NCI-H1930 (cell line): ENCODE measurements around the gene MRO.
"Not testable (repeated sequence)": the region's sequence is repeated elsewhere in the genome, so short reads cannot be mapped to it uniquely, and the experiment has no call there.

Experiments used
- DNase-seq, 2 experiments: peaks; one replicate each; lab custom pipeline; 2025; lab: John Stamatoyannopoulos, UW

Gene MRO

DNA sequence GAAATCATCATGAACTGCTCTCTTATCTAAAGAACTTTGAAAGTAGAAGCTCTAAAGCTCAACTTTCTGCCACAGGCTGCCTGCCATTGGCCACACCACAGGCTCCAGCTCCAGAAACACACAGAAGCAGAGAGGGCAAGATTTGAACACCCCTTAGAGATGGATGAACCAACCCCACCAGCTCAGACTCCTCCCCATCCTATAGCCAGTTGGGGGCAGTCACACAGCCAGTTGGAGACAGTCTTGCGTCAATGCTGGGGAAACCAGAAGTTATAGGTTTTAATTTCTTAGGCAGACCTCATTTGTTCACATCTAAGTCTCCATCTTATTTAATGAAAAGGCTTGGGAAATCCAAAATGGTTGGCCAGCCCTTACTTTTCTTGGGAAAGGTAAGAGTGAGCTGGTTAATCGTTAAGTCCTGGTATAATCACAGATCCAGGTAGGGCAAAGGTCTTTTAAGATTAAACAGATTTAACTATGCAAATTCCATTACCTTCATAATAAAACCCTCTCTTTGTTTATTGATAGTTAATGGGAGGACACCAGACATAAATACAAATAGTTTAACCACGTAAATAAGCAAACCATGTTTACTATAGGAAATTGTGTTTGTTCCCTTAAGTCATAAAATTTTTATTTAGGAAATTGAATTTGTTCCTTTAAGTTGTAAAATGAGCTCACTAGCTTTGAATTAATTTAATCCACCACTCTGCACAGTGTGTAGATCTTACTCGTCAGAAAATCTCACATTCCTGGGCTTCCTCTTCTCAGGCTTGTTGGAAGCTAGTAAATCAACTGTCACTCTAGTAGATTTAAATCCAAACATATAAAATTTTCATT, 28.0 kb downstream of the MRO start:
- DNase-seq = no peak

DNA sequence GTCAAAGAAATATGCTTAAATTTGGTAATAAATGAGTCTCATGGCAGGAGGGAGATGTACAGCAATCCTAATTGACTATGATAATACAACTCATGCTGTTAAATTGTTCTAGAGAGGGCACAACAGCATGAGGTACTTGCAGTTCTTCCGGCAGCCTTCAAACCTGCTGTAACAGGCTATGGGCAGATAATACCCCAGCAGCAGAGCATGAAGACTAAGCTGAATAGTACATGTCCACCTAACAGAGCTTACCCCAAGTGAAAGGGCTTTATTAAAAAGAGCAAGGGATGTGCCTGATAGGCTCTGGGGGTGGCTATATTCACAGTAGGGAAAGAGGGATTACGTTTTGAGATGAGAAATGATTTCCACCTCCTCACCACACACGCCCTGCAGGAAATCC, 28.9 kb downstream of the MRO start:
- no peak for DNase-seq

DNA sequence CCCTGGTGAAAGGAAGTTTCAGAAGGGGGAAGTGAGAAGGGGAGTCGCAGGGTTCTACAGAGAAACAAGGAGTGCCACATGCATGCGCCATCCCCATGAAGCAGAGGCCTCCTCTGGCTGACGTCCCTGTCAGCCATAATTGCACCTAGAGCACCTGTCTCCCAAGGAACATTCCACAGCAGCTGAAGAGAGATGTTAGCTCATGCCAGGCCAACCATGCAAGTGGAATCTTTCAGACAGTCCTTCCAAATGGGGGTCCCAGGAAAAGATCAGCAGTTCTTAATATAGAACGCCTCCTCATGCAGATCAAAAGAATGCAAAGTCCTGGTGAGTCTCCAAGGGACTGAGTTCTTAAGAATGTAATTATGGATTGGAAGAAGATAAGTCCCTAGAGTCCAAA, 29.6 kb downstream of the MRO start:
- no peak for DNase-seq

DNA sequence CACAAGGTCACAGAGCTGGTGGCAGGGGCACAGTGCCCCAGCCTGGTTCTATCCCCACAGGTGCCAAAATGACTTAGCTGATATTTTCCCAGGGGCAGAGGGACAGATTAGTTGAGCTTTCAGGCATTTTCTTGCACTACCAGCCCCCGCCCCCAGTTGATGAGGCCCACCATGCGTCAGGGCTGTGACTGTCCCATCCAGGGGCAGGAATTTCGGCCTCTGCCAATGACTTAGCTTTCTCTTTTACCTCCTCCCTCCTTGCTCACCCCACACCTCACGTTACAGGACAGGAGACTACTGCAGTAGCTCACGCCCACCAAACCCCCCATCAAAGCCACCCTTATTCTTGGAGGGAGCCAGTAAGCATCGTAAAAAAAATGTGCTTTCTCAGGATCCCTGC, 31.5 kb downstream of the MRO start:
- no peak for DNase-seq

DNA sequence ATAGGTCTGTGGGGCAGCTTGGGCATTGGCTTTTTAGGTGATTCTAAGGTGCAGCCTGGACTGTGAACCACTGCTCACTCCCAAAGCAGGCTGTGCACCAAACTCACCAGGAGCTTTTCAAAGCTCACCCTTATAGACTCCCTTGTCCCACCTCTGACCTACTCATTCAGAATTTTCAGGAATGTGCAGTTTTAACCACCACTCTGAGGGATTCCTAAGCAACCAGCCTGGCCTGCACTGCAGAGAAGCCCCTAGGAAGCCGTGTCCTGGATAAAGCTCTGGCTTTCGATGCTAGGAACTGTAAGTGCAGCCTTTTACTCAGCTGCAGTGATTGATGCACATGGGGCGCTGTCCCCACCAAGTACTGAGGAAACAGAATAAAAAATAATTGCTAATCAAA, 33.0 kb downstream of the MRO start:
- DNase-seq = no peak

DNA sequence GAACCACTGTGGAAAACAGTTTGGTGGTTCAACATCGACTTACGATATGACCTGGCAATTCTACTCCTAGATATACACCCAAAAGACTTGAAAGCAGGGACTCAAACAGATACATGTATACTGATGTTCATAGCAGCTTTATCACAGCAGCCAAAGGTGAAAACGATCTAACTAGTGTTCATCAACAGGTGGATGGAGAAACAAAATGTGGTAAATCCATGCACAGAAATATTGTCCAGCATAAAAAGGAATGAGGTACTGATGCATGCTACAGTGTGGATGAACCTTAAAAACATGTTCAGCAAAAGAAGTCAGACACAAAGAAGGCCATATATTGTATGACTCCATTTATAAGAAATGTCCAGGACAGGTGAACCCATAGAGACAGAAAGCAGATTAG, 36.3 kb downstream of the MRO start:
- DNase-seq = no peak

DNA sequence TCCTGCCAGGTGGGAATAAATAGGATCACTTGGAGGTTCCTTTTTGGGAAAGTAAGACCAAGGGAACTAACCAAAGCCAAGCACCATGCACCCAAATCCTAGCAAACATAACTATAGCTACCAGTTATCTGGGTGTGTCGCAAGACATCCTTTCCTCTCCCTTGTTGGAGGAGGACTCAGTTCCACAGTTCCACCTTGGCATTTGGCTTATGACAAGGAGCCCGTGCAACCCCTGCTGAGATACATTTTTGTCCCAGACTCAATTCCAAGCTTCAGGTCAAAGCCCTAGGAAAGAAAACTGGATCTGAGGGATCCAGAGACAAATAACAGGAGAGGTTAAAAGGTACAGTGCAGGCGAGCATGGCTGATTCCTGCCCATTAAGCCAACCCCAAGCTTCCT, 40.8 kb downstream of the MRO start:
- DNase-seq = not testable (repeated sequence)

DNA sequence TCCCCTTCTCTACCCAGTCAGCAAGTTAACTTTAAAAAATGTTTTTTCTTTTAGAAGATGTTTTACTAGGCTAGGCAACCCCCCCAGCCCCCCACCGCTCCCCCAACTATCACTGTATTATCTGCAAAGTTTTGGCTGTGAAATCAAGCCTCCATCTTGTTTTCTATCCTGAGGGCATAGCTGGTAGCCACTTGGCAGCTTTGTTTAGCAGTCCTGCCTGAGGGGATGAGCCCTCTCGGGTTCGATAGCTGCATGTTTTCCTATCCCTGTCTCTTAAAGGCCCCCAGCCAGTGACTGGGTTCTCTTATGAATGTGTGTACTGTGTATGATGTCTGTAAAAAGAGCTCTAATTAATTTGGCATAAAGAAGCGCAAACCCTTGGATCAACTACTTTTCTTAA, 43.4 kb downstream of the MRO start:
- DNase-seq = no peak

DNA sequence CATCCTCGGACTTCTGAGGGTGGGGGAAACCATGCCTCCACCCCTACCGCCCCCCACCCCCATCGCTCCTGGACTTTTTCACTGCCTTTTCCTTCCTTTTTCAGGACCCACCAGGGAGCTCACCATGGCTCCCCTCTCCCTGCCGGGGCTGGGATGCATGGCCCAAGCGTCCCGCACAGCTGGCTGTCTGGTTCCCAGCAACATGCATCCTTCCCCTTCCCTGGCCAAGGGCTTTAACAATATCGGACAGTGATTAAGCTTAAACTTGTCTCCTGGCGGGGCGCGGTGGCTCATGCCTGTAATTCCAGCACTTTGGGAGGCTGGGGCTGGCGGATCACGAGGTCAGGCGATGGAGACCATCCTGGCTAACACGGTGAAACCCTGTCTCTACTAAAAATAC, 44.1 kb downstream of the MRO start:
- no peak for DNase-seq

DNA sequence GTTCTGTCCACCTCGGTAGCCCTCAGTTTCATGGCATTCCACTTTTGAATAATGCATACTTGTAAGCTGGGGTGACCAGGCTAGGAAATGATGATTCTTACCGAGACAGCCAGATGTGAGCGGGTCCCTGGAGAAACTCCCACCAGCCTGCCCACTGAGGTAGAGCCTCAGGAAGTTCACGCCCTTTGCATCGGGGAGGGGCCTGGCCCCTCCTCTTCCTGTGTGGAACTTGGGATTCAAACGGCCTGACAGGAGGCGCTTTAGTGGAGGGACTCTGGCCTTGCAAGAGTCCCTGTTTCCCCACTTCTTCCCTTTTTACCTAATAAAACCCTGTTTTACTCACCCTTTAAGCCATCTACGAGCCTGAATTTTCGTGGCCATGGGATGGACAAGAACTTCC, 44.6 kb downstream of the MRO start:
- no peak for DNase-seq

DNA sequence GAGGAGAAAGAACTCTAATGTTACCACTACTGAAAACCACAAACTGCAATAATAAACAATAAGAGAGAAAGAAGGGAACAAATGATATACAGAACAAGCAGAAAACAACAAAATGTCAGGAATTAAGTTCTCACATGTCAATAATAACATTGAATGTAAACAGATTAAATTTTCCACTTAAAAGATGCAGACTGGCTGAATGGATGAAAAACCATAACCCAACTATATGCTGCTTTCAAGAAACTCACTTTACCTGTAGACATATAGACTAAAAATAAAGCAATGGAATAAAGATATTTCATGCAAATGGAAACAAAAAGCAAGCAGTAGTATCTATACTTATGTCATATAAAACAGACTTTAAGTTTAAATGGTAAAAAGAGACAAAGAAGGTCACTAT, 50.4 kb downstream of the MRO start:
- no peak for DNase-seq

DNA sequence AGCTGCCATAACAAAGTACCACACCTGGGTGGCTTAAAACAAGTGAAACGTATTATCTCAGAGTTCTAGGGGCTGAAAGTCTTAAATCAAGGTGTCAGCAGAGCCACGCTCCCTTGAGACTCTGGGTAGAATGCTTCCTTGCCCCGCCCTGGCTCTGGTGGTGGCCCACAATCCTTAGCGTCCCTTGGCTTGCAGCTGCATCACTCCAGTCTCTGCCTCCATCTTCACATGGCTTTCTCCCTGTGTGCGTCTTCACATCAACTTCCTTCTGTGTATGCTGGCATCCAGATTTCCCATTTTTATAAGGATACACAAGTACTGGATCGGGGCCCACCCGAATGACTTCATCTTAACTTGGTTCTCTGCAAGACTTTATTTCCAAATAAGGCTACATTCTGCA, 62.5 kb downstream of the MRO start:
- DNase-seq = no peak

DNA sequence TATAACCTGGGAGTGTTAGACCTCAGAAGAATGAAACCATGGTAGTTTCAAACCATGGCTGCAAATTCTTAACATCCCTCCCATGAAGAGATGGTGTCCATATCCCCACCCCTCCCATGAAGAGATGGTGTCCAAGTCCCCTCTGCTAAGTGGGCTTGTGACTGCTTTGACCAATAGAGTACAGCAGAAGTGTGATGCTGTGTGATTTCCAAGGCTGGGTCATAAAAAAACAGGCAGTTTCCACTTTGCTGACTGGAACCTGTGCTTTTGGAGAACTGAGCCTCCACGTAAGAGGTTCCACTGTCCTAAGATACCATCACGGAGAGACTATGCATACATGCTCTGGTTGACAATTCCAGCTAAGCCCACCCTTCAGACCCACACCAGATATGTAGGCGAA, 65.5 kb downstream of the MRO start:
- no peak for DNase-seq

DNA sequence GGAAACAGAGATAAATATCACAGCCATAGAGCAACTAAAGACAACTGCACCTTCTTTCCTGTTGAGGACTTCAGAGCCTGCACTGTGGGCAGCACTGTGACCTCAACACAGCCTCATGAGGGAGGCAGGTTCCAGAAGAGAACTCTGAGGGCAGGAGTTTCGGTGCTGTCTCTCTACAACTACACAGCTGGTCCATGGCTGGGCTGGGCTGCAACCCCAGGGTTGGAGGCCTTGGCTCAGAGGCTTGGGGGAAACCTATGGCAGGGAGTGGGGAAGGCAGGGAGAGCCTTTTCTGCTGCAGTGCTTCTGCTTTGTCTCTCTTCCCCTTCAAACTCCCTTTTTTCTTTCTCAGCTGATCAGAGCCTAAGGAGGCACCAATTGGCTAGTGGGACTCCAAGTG, 66.5 kb downstream of the MRO start:
- DNase-seq = no peak

DNA sequence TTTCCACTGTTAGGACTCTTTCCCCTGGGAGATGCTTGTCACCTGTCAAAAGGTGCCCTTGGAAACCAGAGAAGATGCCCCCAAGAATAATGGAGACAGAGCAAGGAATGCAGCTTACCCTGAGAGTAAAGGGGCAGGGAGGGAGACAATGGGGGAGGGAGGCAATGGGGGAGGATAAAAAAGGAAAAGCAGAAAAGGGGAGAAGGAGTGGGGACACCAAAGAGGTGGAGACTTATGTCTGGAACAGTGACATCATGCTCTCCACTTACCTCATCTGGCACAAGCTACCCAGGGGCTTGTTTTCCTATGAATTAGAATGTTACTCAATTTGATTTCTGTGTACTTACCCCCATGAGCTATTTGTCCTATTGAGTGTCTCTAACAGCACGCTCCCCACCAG, 67.9 kb downstream of the MRO start:
- DNase-seq = no peak

DNA sequence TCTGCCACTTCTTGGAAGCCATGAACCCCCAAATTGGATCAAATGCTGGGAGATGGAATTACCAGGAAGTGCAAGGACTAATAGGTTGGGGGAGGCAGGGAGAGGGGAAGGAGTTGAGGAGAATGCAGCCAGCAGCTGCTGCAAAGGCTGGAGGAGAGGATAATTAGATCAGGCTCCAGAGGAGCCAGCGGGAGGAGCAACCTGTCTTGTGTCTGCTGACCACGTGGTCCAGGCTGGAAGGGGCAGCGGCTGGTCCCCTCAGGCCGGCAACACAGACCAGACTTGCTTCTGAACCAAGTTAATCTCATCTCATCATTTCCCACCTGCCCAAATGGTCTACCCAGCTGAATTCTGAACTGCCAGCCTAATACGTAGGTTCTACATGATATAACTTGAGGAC, 68.3 kb downstream of the MRO start:
- no peak for DNase-seq

DNA sequence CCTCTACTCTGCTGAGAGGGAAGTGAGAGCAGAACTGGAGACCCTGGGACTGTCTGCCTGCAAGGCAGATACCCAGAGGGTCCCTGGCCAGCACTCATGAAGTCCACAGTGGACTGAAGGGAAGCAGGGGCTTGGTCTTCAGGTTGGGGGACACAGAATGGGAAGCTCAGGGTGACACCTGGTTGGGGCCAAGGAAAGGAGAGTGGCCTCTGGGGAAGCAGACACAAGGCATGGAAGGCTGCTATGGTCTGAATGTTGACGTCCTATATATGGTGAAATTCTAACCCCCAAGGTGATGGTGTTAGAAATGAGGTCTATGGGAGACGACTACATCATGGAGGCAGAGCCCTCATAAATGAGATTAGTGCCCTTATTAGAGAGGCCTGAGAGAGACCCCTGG, 69.3 kb downstream of the MRO start:
- no peak for DNase-seq

DNA sequence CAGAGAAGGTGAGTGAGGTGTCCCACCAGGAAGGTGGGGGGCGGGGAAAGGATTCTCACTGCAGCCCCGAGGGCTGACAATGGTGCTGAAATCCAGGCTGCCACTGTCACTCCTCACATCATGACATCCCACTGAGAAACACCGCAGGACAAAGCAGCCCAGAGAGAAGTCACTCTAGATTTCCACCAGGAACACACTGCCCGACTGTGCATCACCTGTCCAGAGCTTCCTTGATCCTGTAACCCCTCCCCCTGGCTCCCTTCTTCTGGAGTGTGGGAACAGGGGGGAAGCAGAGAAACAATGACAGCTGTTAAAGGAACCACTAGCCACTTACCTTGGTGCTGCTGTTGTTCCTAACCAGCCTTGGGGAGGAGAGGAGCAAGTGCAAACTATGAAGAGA, 69.9 kb downstream of the MRO start:
- no peak for DNase-seq

DNA sequence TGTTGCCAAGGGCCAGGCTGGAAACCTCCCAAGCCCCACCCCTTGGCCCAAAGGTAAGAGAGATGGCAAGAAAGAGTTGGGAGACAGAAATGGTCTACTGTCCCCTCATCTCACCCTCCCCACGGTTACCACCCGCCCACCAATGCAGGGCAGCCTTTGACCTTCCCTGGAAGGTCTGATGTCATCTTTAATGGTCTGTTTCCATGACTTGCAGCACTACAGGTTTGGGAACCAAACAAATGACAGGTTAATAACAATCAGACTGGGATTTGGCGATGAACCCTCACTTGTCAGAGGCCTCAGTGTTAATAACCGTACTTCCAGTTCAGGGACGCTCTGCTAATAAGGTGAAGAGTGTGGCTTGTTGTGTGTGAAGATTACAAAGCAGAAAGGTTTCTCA, 70.4 kb downstream of the MRO start:
- DNase-seq = no peak

DNA sequence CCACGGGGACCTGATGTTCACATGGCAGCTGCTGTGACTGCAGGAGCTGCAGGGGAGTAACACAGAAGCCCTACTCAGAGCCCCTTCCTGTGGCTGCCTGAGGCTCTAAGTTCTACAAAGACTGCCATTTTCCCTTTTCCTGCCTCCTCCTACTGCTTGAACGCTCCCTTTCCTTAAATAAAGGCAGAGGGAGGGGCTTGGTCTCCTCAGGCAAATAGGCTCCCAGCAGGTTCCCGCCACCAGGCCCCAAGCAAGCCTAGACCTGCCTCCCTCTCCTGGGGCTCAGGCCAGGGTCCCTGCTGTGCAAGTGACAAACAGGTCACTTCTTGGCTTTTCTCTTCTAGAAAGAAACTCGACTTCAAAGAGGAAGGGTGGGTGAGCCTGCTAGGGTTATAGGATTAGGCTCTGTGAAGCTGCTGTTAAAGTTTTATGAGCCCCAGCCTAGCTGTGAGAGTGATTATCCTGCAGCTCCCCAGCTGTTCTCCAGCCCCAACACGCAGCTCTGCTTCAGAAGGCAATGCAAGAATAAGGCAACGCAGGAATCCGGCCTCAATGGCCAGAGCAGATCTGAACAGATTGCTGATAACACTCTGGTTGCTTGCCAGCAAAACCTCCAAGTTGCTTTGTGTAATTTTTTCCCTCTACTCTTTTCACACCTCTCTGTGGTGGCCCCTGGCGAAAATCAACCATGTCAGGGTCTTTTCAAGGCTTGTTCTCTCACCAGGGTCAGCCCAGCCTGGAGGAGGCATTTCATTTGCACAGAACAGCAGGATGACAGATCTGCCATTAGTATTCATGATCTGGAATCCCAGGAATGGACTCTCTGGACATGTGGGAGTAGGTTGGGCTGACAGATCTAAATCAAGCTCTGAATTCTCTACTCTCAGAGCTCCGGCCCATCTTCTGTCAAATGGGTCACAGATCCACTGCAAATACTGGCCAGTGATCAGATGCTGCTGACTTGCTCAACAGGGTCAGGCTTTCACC, 71.3 kb downstream of the MRO start:
- DNase-seq = no peak

DNA sequence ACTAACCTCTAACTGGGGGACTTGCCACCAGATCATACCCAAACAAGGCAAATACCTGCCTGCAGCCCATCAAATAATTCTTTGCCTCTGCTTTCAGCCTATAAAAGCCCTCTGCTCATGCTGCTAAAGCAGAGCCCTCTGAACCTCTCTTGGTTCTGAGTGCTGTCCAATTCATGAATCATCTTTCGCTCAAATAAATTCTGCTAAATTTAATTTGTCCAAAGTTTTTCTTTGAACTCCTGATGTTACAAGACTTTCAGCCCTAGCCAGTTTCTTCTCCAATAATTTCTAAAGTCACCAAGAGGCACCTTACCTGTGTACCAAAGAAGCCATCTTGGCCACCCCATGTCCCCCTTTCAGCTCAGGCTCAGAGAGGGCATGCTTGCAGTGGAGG, 72.0 kb downstream of the MRO start:
- no peak for DNase-seq

DNA sequence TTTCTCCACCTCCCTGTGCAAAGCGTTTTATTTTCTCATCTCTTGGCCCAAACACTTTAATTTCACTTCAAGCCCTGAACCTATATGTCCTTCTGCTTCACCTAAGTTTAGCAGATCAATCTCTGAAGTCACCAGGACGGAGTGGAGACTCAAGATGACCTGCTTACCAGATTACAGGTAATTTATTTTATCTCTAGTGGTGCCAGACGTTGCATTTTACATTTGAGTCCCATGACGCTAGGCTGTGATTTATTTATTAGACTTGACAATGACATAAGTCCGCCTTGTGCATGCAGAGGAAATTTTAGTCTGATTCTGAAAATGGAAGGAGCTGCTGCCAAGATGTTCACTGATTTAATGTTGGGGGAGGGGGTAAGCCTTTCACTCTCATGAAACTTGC, 73.9 kb downstream of the MRO start:
- DNase-seq = no peak
